Chondrocyte (in vitro differentiated cells): ENCODE measurements around the gene MAP1S. TPM values are rescaled to one million over a fixed set of nuclear protein-coding genes. Genes with fewer than 3 reads are reported as not detected.
"Not testable (repeated sequence)": the region's sequence is repeated elsewhere in the genome, so short reads cannot be mapped to it uniquely, and the experiment has no call there.

Experiments
- DNase-seq: peaks from one replicate; pipeline ENCODE4 v3.0.0; 2021; ENCODE audit warnings: mixed read lengths, low spot score
- H3K27ac Mint-ChIP-seq: one replicate; pipeline ENCODE4 v1.8.0; 2021; ENCODE audit warnings: mild to moderate bottlenecking, moderate library complexity, mixed read lengths; ENCODE audit not compliant: unreplicated experiment
- H3K27me3 Mint-ChIP-seq: 2 replicates; pipeline ENCODE4 v1.8.0; 2021; ENCODE audit warnings: low read depth, mixed read lengths
- H3K36me3 Mint-ChIP-seq: 2 replicates; pipeline ENCODE4 v1.8.0; 2021; ENCODE audit warnings: low read depth, mixed read lengths
- H3K4me1 Mint-ChIP-seq: 2 replicates; pipeline ENCODE4 v1.8.0; 2021; ENCODE audit warnings: low read depth, mild to moderate bottlenecking, mixed read lengths
- H3K4me3 Mint-ChIP-seq: one replicate; pipeline ENCODE4 v1.8.0; 2021; ENCODE audit warnings: mild to moderate bottlenecking, moderate library complexity, mixed read lengths; ENCODE audit not compliant: unreplicated experiment
- H3K9me3 Mint-ChIP-seq: 2 replicates; pipeline ENCODE4 v1.8.0; 2021; ENCODE audit warnings: low read depth, mixed read lengths
- total RNA-seq: library from RNA; stranded (reverse); gene quantifications from 3 replicates; pipeline ENCODE4 v1.2.1, GENCODE V29; 2021
- TF ChIP-seq, protein P1 (sequence below): fragments of 200-600 bp; sonication (generic); IDR thresholded peaks from 2 replicates; pipeline ENCODE4 v1.5.0; 2021; ENCODE audit warnings: antibody characterized with exemption, mild to moderate bottlenecking, moderate library complexity

MAP1S gene
- total RNA-seq, 1 donor from 2014 or later: 64.4 TPM

DNA sequence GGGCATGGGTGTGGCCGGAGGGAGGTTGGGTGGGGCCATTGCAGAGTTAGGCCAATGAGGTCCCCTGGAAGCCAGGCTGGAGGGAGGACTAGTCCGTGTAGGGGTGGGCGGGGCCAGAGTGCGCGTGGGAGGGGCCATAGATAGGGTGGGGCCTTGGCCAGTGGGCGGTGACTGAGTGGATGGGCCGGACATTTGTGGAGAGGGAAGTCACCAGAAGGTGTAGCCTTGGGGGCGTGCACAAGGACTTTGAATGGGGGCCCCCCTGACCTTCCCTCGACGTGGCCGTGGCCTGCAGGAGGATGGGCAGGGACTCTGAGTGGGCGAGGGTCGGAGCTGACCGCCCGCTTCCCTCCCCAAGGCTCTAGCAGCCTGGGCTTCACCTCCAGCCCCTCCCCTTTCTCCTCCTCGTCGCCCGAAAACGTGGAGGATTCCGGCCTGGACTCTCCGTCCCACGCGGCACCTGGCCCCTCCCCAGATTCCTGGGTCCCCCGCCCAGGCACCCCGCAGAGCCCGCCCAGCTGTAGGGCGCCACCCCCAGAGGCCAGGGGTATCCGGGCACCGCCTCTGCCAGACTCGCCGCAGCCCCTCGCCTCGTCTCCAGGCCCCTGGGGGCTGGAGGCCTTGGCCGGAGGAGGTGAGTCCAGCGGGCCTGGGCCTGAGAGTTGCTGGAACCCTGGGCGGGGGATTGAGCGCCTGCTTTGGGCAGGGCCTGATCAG is 59.1 kb downstream of the MAP1S start:
- no peaks in the 10 kb centered on the region for H3K9me3 Mint-ChIP-seq
- TF ChIP-seq, protein P1, sequence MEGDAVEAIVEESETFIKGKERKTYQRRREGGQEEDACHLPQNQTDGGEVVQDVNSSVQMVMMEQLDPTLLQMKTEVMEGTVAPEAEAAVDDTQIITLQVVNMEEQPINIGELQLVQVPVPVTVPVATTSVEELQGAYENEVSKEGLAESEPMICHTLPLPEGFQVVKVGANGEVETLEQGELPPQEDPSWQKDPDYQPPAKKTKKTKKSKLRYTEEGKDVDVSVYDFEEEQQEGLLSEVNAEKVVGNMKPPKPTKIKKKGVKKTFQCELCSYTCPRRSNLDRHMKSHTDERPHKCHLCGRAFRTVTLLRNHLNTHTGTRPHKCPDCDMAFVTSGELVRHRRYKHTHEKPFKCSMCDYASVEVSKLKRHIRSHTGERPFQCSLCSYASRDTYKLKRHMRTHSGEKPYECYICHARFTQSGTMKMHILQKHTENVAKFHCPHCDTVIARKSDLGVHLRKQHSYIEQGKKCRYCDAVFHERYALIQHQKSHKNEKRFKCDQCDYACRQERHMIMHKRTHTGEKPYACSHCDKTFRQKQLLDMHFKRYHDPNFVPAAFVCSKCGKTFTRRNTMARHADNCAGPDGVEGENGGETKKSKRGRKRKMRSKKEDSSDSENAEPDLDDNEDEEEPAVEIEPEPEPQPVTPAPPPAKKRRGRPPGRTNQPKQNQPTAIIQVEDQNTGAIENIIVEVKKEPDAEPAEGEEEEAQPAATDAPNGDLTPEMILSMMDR: no peak
- no peak overlapping the region for H3K4me3 Mint-ChIP-seq
- peaks cover 7% of the 10 kb centered on the region for H3K4me1 Mint-ChIP-seq
- no peak for DNase-seq
- H3K36me3 Mint-ChIP-seq: no peaks in the 10 kb centered on the region
- H3K27ac Mint-ChIP-seq: no peak overlapping the region
- H3K27me3 Mint-ChIP-seq: peaks cover 21% of the 10 kb centered on the region

DNA sequence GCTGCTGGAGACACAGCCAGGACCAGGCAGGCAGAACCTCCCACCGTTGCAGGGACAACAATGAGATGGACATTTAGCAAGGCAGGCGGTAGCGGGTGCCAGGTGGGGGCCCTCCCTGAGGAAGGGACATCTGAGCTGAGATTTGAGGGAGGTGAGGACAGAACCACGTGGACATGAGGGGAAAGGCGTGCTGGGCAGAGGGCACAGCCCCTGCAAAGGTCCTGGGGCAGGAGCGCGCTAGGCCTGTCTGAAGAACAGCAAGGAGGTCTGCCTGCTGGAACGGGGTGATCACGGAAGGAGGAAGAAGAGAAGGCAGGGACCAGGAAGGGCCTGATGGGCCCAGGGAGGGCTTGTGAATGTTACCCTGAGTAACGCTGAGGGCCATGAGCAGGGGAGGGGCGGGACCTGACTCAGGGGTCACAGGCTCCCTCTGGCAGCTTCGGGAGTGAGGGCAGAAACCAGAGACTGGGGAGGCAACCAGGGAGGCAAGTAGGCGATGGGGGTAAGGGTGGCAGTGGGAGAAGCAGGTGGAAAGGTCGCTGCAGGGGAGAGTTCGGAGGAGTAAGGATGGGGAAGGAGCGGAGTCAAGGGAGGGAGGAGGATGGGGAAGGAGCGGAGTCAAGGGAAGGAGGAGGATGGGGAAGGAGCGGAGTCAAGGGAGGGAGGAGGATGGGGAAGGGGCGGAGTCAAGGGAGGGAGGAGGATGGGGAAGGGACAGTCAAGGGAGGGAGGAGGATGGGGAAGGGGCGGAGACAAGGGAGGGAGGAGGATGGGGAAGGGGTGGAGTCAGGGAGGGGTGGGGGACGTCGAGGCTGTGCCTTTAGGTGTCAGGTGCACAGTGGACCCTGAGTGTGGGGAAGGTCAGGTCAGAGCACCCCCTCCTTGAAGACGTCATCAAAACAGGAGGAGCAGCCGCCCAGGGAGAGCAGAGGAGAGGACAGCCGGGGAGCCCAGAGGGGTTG is 60.0 kb downstream of the MAP1S start:
- Mint-ChIP-seq H3K4me1 (peaks cover 8% of the 10 kb centered on the region), H3K36me3 (no peaks in the 10 kb centered on the region), H3K27me3 (peaks cover 21% of the 10 kb centered on the region), H3K4me3 (no peak overlapping the region), H3K9me3 (no peaks in the 10 kb centered on the region), H3K27ac (no peak overlapping the region)
- TF ChIP-seq, protein P1: no peak
- no peak for DNase-seq

DNA sequence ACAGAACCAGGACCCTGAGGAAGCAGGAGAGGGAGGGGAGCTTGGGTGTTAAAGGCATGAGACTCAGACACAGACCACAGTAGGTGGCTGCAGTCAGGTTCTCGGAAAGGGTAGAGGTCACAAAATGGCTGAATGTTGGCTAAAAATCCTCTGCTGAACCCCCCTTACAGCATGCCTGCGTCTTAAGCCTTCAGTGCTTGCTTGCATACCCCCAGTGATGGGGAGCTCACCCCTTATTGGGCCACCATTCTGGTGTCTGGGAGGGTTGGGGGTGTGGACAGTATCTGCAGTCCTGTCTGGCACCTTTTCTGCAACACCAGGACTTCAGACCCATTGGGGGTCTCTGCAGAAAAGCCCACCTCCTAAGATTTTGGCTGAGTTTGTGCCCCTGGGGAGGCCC is 61.5 kb downstream of the MAP1S start:
- Mint-ChIP-seq H3K36me3 (no peaks in the 10 kb centered on the region), H3K27me3 (peaks cover 19% of the 10 kb centered on the region)

DNA sequence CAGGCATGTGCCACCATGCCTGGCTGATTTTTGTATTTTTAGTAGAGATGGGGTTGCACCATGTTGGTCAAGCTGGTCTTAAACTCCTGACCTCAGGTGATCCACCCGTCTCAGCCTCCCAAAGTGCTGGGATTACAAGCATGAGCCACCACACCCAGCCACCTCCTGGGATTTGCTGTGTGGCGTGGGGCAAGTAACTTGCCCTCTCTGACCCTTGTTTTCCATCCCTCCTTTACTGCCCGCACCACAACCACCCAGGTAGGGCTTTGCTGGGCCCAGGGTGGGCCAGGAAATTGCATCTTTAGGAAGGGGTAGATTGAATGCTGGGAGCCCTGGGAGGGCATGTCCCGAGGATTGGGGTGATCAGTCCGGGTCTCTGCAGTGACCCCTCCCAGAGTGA is 64.4 kb downstream of the MAP1S start:
- not testable (repeated sequence) for H3K4me3 Mint-ChIP-seq, H3K9me3 Mint-ChIP-seq, H3K36me3 Mint-ChIP-seq, H3K27me3 Mint-ChIP-seq, H3K4me1 Mint-ChIP-seq, DNase-seq, H3K27ac Mint-ChIP-seq

More for the DNA sequence above, 61.5 kb downstream of the MAP1S start:
- DNase-seq: no peak
- H3K27ac Mint-ChIP-seq: no peak overlapping the region
- TF ChIP-seq, protein P1: no peak
- no peaks in the 10 kb centered on the region for H3K9me3 Mint-ChIP-seq
- H3K4me1 Mint-ChIP-seq: peaks cover 10% of the 10 kb centered on the region
- H3K4me3 Mint-ChIP-seq: no peak overlapping the region

Other genes starting within 250 kb of the MAP1S start
- gene SLC27A1, start 249.0 kb upstream of the MAP1S start, total RNA-seq: 6.8 to 7.9 TPM (median 7.7 TPM) in 3 replicates
- 73.7 to 112 TPM (median 108 TPM) in 3 replicates for gene PGLS, start 207.8 kb upstream of the MAP1S start, total RNA-seq
- gene COLGALT1, start 163.8 kb upstream of the MAP1S start, total RNA-seq: 113 to 146 TPM (median 140 TPM) in 3 replicates
- 2.0 to 3.9 TPM (median 2.1 TPM) in 3 replicates for gene UNC13A, start 31.1 kb upstream of the MAP1S start, total RNA-seq
- gene FCHO1, start 32.0 kb downstream of the MAP1S start, total RNA-seq: 0.22 to 0.70 TPM (median 0.49 TPM) in 3 replicates
- not detected in 3 replicates for gene B3GNT3, start 75.7 kb downstream of the MAP1S start, total RNA-seq
- gene INSL3, start 102.0 kb downstream of the MAP1S start, total RNA-seq: not detected in 3 replicates
- gene JAK3, start 128.5 kb downstream of the MAP1S start, total RNA-seq: 2.3 to 7.7 TPM (median 6.9 TPM) in 3 replicates
- 1,165 to 1,501 TPM (median 1,234 TPM) in 3 replicates for gene RPL18A, start 140.4 kb downstream of the MAP1S start, total RNA-seq
- not detected in 3 replicates for gene SLC5A5, start 152.5 kb downstream of the MAP1S start, total RNA-seq
- 71.9 to 94.6 TPM (median 77.4 TPM) in 3 replicates for gene CCDC124, start 213.5 kb downstream of the MAP1S start, total RNA-seq
- 0.31 TPM in 1 of 3 replicates, not detected in the others for gene KCNN1, start 247.6 kb downstream of the MAP1S start, total RNA-seq